K562 (cell line): ENCODE measurements around the gene HADHA. TPM values are rescaled to one million over a fixed set of nuclear protein-coding genes. Genes with fewer than 3 reads are reported as not detected.
"Not testable (repeated sequence)": the region's sequence is repeated elsewhere in the genome, so short reads cannot be mapped to it uniquely, and the experiment has no call there.

Experiments used
- ATAC-seq: fragments of 200-7000 bp; cut with Tn5 transposase; 3 replicates; pipeline ENCODE4 v1.9.1; 2020; ENCODE audit warnings: moderate library complexity
- BruUV-seq: library from RNA; stranded (reverse); fragments of 400-500 nt; replicated peaks from 2 replicates; lab custom pipeline; 2021; lab: Mats Ljungman, UMichigan
- CTCF ChIA-PET: fragments of 300-600 bp; formaldehyde crosslinking; extraction: SDS; loops from one replicate; lab custom pipeline; 2021; ENCODE audit warnings: low intra/inter-chr PET ratio; lab: Yijun Ruan, JAX
- POLR2A ChIA-PET: fragments of 300-600, 350-650 bp; sonication (Branson Sonifier 250); formaldehyde crosslinking; extraction: SDS; loops from one replicate; lab custom pipeline; 2021; ENCODE audit warnings: antibody characterized with exemption, inconsistent platforms; lab: Yijun Ruan, JAX
- DNase-seq, 4 experiments: peaks; one replicate each; pipeline versions ENCODE4 v3.0.0 to v3.0.0-alpha.2; 2011 to 2018; ENCODE audit warnings: low spot score in 3 of 4, mixed read lengths in 3 of 4; ENCODE audit errors: extremely low read depth in 1 of 4
- FAIRE-seq: peaks from 2 replicates; lab custom pipeline; 2011; peaks lifted over from hg19 to GRCh38; lab: Jason Lieb, UNC
- H2AFZ ChIP-seq: 2 replicates; pipeline ENCODE4 v1.6.0; 2011; ENCODE audit warnings: low read depth, low read length, control low read depth, inconsistent platforms
- H3K27ac ChIP-seq: fragments of 200-600 bp; 3 replicates; pipeline ENCODE4 v1.8.0; 2011; ENCODE audit warnings: low read depth, mild to moderate bottlenecking, control low read depth, inconsistent platforms, low read length, moderate library complexity, mixed read lengths; ENCODE audit errors: extremely low read depth
- H3K27me3 ChIP-seq, 2 experiments: fragments of 300-600 bp in 1 of 2; 2 replicates in 1 of 2; 3 replicates in 1 of 2; pipeline versions ENCODE4 v1.6.0 to v1.8.0; 2011; ENCODE audit warnings: inconsistent platforms in 2 of 2, low read length in 2 of 2, mild to moderate bottlenecking in 1 of 2, mixed read lengths in 1 of 2, moderate library complexity in 1 of 2; ENCODE audit not compliant: control insufficient read depth in 2 of 2, insufficient read depth in 2 of 2
- H3K36me3 ChIP-seq: fragments of 300-600 bp; 3 replicates; pipeline ENCODE4 v1.8.0; 2011; ENCODE audit warnings: mild to moderate bottlenecking, low read length, inconsistent platforms; ENCODE audit not compliant: control insufficient read depth, insufficient read depth
- H3K4me1 ChIP-seq, 2 experiments: fragments of 200-600 bp in 1 of 2; replicated peaks in 1 of 2; 2 replicates in 1 of 2; 3 replicates in 1 of 2; pipeline versions ENCODE4 v1.5.1 to v1.8.0; 2011; ENCODE audit warnings: inconsistent platforms in 2 of 2, low read length in 2 of 2, mild to moderate bottlenecking in 1 of 2, mixed read lengths in 1 of 2, moderate library complexity in 1 of 2; ENCODE audit not compliant: control insufficient read depth in 2 of 2, insufficient read depth in 2 of 2
- H3K4me2 ChIP-seq: 2 replicates; pipeline ENCODE4 v1.6.1; 2011; ENCODE audit warnings: low read length, control low read depth, inconsistent platforms, mixed read lengths; ENCODE audit not compliant: insufficient read depth
- H3K4me3 ChIP-seq: fragments of 200-600 bp; sonication (generic), shearing (Covaris generic); 2 replicates; pipeline ENCODE4 v1.5.1; 2016; ENCODE audit warnings: control low read depth, inconsistent platforms
- H3K79me2 ChIP-seq: fragments of 200-600 bp; 3 replicates; pipeline ENCODE4 v1.8.0; 2011; ENCODE audit warnings: low read length, inconsistent platforms; ENCODE audit not compliant: control insufficient read depth, insufficient read depth
- H3K9ac ChIP-seq, 2 experiments: 2 replicates each; pipeline versions ENCODE4 v1.6.0 to v1.6.1; 2011; ENCODE audit warnings: low read depth in 2 of 2, low read length in 2 of 2, control low read depth in 1 of 2, inconsistent platforms in 1 of 2, mild to moderate bottlenecking in 1 of 2, mixed read lengths in 1 of 2; ENCODE audit not compliant: insufficient read depth in 1 of 2
- H3K9me1 ChIP-seq: one replicate; pipeline ENCODE4 v1.6.0; 2011; ENCODE audit warnings: inconsistent platforms, mild to moderate bottlenecking, low read length, moderate library complexity; ENCODE audit not compliant: control insufficient read depth, insufficient read depth
- H3K9me3 ChIP-seq: replicated peaks from 2 replicates; pipeline ENCODE4 v1.5.1; 2011; ENCODE audit warnings: low read depth, low read length, inconsistent platforms; ENCODE audit not compliant: control insufficient read depth, insufficient read depth
- H4K20me1 ChIP-seq: replicated peaks from 2 replicates; pipeline ENCODE4 v1.6.1; 2011; ENCODE audit warnings: low read length, inconsistent platforms, mixed read lengths; ENCODE audit not compliant: control insufficient read depth, insufficient read depth
- DMBX1 ChIP-seq: fragments of 250-450 bp; sonication (Bioruptor Pico); IDR thresholded peaks from 2 replicates; pipeline ENCODE4 v1.8.0; 2022; ENCODE audit warnings: inconsistent platforms, mild to moderate bottlenecking, moderate library complexity, borderline replicate concordance
- HBP1 ChIP-seq: fragments of 450-650 bp; formaldehyde crosslinking; IDR thresholded peaks from 2 replicates; pipeline ENCODE4 v1.4.0; 2022; ENCODE audit warnings: missing genetic modification characterization
- JUNB ChIP-seq: fragments of 450-650 bp; formaldehyde crosslinking; conservative IDR thresholded peaks from 2 replicates; pipeline ENCODE4 v1.4.0; 2020; ENCODE audit warnings: mild to moderate bottlenecking
- MCM5 ChIP-seq: fragments of 450-650 bp; IDR thresholded peaks from 2 replicates; pipeline ENCODE4 v1.6.1; 2016; ENCODE audit warnings: low read depth
- MTF1 ChIP-seq: fragments of 250-450 bp; sonication (Bioruptor Pico); IDR thresholded peaks from 2 replicates; pipeline ENCODE4 v1.9.0; 2021; ENCODE audit warnings: moderate library complexity, mild to moderate bottlenecking, inconsistent platforms, borderline replicate concordance
- PTTG1 ChIP-seq: fragments of 450-650 bp; IDR thresholded peaks from 2 replicates; pipeline ENCODE4 v1.6.1; 2016; ENCODE audit warnings: low read depth, mild to moderate bottlenecking, missing genetic modification characterization, missing compliant biosample characterization
- THRAP3 ChIP-seq: fragments of 450-650 bp; IDR thresholded peaks from 2 replicates; pipeline ENCODE4 v1.6.1; 2016; ENCODE audit warnings: mild to moderate bottlenecking, inconsistent platforms, borderline replicate concordance
- ZKSCAN8 ChIP-seq: fragments of 200-800 bp; sonication (Bioruptor generic); IDR thresholded peaks from 2 replicates; pipeline ENCODE4 v1.6.1; 2016; ENCODE audit warnings: missing genetic modification characterization, missing compliant biosample characterization
- ZNF274 ChIP-seq: IDR thresholded peaks from 2 replicates; pipeline ENCODE4 v1.6.1; 2011; ENCODE audit warnings: low read depth, mild to moderate bottlenecking, low read length, moderate library complexity, borderline replicate concordance
- ZNF384 ChIP-seq: IDR thresholded peaks from 2 replicates; pipeline ENCODE4 v1.6.1; 2012; ENCODE audit warnings: low read depth, low read length, improper control_type of control experiment
- WGBS: fragments of 100-300 bp; shearing (Covaris generic); methylation state at CpG from one replicate; pipeline ENCODE4 v1.1.6; 2016; ENCODE audit warnings: low coverage, mixed read lengths; ENCODE audit not compliant: insufficient coverage; ENCODE audit errors: missing lambda C conversion rate; 5-methylcytosine and 5-hydroxymethylcytosine counted together
- in situ Hi-C: fragments of 300-500 bp; cut with MboI; formaldehyde crosslinking; loops from 4 replicates; pipeline ENCODE4 v1.15.0; 2018; ENCODE audit warnings: inconsistent platforms, mixed read lengths
- intact Hi-C: fragments of 100-400 bp; cut with micrococcal nuclease; formaldehyde crosslinking; loops from 2 replicates; pipeline ENCODE4 v1.14.2; 2022
- polyA plus RNA-seq, 8 experiments: library from polyadenylated mRNA; depleted of rRNA in 4 of 8; stranded (reverse) in 5 of 8; unstranded in 3 of 8; fragments of >200 nt; fragmentation: Nextera tagmentation in 2 of 8; fragmentation: Illumina TruSeq in 1 of 8; extraction: Ambion mirVana in 2 of 8; extraction: Trizol in 1 of 8; gene quantifications; 2 replicates each; pipeline versions ENCODE4 v1.2.1 to v1.2.3, GENCODE V29; 2011 to 2014; ENCODE audit warnings: inconsistent platforms in 1 of 8, missing spikeins in 1 of 8
- total RNA-seq, 7 experiments: library from RNA; depleted of rRNA in 6 of 7; stranded (reverse); fragments of >200 nt in 6 of 7; fragmentation: Illumina TruSeq in 2 of 7; extraction: Trizol in 2 of 7; gene quantifications; 2 replicates each; pipeline versions ENCODE4 v1.2.1 to v1.2.3, GENCODE V29; 2011 to 2021; ENCODE audit warnings: low replicate concordance in 1 of 7

HADHA gene
- total and polyA plus RNA-seq, 9 of the 15 experiments (the other 6 are each of a cell fraction or from before 2014, with no cell fraction given), result 145 to 326 (median 202) TPM

GRCh38 chr2:26166541-26166940 is 77.9 kb downstream of the HADHA start:
- FAIRE-seq, BruUV-seq, H3K27ac ChIP-seq, H3K9me3 ChIP-seq, H3K9ac ChIP-seq, ATAC-seq, H3K36me3 ChIP-seq, H3K27me3 ChIP-seq, in situ Hi-C loops, H3K4me3 ChIP-seq, CTCF ChIA-PET, H3K9me1 ChIP-seq, H3K79me2 ChIP-seq, intact Hi-C loops, H4K20me1 ChIP-seq, H2AFZ ChIP-seq, H3K4me2 ChIP-seq, DNase-seq, H3K4me1 ChIP-seq: not testable (repeated sequence)
- POLR2A ChIA-PET, result interaction anchor here (0.7 to 0.9 kb wide), 3 partner anchors 17 to 186 kb away, joined by 3 to 4 read pairs (median 3); no protein-coding TSS in a partner anchor
- 26% methylated on average over 5 of the region's 6 CpGs for WGBS
- TF ChIP-seq ZNF384, result peak; percentile 62

GRCh38 chr2:26165403-26165802 is 79.0 kb downstream of the HADHA start:
- ATAC-seq, result no peak
- H3K79me2 ChIP-seq, result no peaks in the 10 kb centered on the region
- H3K4me3 ChIP-seq, result no peak overlapping the region
- ChIA-PET CTCF (no interaction called here), POLR2A (interaction anchor here (0.7 to 0.9 kb wide), 2 partner anchors 10 to 302 kb away, joined by 3 read pairs; no protein-coding TSS in a partner anchor)
- in situ Hi-C loops, result no loop called here
- no peaks in the 10 kb centered on the region for H3K36me3 ChIP-seq
- no peaks in the 10 kb centered on the region for H4K20me1 ChIP-seq
- no peak overlapping the region for H3K4me2 ChIP-seq
- H3K9me3 ChIP-seq, result no peaks in the 10 kb centered on the region
- no peak overlapping the region for H3K9ac ChIP-seq
- no TSS peak for BruUV-seq
- DNase-seq, result no peak
- WGBS, result 15% methylated on average over 4 of the region's 4 CpGs
- H3K4me1 ChIP-seq, result no peaks in the 10 kb centered on the region
- TF ChIP-seq ZNF274 (no peak), MCM5 (no peak), THRAP3 (no peak), ZKSCAN8 (CRISPR knock-in tag) (no peak), HBP1 (CRISPR knock-in tag) (no peak), JUNB (CRISPR knock-in tag) (no peak), DMBX1 (CRISPR knock-in tag) (no peak), PTTG1 (tag) (no peak), MTF1 (no peak)
- no peak for FAIRE-seq
- H2AFZ ChIP-seq, result no peak overlapping the region
- no peak overlapping the region for H3K27ac ChIP-seq
- H3K27me3 ChIP-seq, result peaks cover 0 to 5% of the 10 kb centered on the region in 2 experiments; a peak in 2 of 5 replicates
- H3K9me1 ChIP-seq, result no peaks in the 10 kb centered on the region
- intact Hi-C loops, result no loop called here
